Erythroblast (primary cell): ENCODE measurements around the gene CCDC33.

Source experiments
- GATA1 ChIP-seq: IDR thresholded peaks from 2 replicates; pipeline ENCODE4 v1.6.1; 2011; ENCODE audit warnings: low read depth, mild to moderate bottlenecking, control low read depth, low read length, moderate library complexity
- POLR2A ChIP-seq: IDR thresholded peaks from 2 replicates; pipeline ENCODE4 v1.6.1; 2011; ENCODE audit warnings: mild to moderate bottlenecking, low read length

DNA sequence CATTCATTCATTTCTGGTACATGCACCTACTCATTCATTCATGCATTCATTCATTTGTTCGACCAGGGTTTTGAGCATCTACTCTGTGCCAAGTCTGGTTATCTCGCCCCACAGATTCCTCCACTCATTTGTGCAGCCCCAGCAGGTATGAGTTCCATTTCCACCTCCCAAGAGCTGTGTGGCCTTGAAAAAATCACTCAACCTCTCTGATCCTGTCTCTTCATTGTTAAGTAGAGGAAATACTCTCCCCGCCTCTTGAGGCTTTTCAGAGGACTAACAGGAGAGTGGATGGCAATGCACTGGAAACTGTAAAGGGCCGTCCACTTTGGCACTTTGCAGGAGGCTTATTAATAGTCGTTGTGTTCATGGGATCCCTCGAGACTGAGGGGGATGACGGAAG lies 69.6 kb downstream of the CCDC33 start:
- TF ChIP-seq POLR2A: no peak
- TF ChIP-seq GATA1: no peak
